NCI-H69 (cell line): Measurements from ENCODE around the gene PLD1.

Source experiments
- DNase-seq: peaks from one replicate; lab custom pipeline; 2025; lab: John Stamatoyannopoulos, UW

PLD1 gene

DNA sequence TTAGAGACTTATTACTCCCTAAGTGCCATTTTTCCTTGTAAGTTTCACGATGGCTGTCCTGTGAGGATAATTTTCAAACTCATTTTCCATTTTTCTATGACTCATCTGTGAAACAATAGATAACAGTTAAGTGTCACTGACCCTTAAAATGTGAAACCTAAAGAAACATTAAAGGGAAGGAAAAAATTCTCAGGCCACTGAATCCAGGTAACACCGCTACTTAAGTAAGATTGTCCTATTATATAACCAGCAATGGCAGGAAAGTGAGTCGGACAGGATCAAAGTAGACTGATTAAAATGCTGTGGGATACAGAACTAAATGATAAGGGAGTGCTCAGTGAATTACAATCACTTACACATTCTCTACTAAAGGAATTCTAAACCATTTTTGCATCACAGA is 12.4 kb downstream of the PLD1 start:
- peak; percentile 29 for DNase-seq

DNA sequence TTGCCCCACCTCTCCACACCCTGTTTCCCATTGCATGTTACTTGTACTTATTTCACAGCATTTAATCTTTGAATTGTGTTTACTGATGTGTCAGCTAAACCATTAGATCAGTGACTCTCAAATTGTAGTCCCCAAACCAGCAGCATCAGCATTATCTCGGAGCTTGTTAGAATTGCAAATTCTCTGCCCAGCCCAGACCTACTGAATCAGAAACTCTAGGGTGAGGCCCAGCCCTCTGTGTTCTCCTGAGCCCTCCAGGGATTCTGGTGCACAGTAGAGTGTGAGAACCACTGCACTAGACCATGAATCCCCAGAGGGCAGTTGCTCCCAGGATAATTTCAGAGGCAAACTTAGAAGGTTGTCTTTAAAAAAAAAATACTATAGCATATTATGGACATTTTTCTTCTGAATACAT is 13.0 kb downstream of the PLD1 start:
- DNase-seq: peak; percentile 49

GRCh38 chr3:171796625-171797264 is 13.5 kb downstream of the PLD1 start:
- no peak for DNase-seq

DNA sequence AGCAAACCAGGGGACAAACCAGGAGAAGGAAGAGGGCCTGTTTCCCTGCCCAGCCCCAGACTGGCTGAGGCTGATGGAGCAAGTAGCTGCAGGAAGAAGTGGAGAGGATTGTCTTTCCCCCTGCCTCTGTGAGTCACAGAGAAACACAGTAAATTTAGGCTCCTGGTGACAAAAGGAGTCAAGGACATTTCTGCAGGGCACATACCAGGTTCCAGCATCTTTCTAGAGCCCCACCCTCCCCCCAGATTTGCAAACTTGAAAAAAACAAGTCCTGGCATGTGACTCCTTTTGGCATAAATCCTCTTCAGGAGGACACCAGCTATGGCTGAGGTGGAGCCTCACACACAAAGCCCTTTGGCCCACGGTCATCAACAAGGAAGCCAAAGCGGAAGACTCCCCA is 17.8 kb downstream of the PLD1 start:
- no peak for DNase-seq

DNA sequence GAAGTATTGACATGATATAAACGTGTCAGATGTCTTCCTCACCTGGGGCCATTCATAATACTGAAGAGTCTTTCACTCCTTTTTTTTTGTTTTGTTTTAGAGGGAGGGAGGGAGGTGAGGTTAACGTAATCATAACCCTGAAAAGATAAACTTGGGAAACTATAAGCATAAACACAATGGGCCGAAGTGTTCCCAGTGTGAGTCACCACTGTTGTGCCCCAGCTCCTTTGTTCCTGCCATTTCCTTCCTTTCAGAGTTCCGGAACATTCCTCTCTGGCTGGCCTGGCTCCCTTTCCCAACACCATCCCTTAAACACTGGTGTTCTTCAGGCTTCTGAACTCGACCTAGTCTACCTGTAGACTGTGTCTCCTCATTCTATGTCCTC is 18.6 kb downstream of the PLD1 start:
- peak; percentile 71 for DNase-seq

DNA sequence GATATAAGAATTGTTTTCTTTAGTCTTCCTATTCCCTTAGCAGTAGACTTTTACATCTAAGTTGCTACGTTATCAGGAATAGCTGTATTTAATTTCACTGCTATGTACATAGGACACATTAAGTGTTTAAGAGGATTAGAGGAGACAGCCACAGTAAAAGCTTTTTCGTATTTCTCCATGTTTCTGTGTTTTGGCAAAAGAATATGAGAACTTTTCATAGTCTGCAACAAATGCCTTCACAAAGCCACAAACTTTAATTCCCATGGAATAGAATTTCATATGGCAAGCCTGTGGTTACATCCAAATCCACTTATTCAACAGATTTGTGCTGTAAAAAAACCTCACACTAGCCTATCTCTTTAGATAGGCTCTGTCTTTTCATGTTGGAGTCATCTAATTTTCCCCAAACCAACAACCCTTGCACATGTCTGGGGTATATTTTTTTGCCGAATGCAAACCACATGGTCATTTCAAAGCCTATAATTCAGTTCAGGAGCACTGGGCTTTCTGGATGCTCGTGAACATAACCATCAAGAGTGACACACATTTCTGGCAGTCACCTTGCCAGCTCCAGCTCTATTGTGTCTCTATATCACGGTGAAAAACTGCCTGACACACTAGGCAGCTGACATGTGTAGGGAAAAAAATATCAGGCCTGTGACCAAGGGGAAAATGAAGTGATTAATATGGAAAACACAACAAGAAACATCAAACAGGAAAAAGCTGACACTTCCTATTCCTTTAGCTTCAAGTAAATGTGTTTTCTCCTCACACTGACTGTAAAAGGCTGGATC is 19.2 kb downstream of the PLD1 start:
- peak; percentile 43 for DNase-seq

DNA sequence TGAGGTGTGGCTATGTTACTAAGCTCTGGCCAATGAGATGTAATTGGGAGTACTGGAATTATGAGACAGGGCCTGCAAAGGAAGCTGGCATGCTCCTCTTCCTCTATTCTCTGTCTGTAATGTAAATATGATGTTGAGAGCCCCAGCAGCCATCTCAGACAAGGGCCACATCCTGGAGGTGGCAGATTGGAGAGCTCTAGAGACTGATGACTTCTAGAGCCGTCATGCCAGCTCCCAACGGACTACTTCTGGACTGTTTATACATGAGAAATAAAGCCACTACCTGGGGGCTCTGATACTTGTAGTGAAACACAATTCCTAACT is 19.7 kb downstream of the PLD1 start:
- peak; percentile 24 for DNase-seq

DNA sequence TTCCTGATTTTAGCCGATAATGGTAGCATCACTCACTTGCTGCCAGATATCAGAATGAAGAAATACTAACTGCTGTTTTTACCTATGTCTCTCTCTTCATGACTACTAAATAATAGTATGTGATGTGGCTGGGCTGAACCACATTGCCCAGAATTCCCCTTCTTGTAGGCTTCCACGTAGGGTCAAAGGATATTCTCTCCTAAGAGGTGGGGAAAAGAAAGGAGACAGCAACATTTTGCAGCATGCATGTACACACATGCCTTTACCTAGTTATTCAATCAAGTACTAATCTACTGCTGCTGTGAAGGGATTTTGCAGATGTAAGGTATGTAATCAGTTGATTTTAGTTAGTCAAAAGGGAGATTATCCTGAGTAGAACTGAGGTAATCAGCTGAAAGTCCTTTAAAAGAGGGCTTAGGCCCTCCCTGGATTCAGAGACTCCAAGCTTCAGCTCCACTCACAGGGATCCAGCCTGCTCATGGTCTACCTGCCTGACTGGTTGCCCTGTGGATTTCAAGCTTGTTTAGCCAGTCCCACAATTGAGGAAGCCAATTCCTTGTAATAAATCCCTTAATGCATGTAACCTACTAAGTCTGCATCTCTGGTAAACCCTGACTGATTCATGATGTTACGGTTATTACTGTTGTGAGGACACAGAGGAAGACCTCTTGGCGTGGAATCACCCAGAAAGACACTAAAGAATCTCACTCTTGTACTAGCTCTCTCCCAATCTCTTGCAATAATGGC is 20.4 kb downstream of the PLD1 start:
- no peak for DNase-seq

- DNase-seq: peak; percentile 57
These were observed 21.5 kb downstream of the PLD1 start for GRCh38 chr3:171788546-171789351.

DNA sequence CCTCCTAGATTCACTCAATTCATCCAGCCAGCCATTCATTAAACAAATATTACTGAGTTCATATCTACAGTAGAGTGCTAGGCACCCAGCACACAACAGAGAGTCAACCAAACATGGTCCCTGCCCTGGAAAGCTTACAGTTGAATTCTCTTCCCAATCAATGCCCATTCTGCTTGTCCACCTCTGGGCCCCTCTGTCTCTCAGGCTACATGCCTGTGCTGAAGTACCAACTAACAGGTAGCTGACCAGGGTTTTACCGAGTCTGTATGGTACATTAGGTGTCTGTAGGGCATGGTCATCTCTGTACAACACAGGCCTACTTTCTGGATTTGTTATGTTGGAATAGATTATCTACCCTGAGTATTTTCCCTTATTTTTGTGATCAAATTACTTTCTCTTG is 23.3 kb downstream of the PLD1 start:
- no peak for DNase-seq

DNA sequence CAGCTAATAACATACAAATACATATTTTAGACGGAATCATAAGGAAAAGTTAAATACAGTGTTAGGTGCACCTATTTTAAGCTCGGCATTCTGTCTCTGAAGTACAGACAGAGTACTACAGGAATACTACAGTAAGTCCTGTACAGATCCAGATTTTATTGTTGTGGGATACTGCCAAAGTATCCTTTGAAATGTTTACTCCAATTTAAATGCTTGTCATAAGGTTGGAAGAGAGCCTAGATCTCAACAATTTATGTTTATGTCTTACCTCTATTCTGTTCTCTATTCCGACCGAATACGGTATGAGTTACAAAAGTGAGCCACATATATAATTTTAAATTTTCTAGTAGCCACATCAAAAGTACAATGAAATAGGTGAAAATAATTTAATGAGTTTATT is 25.3 kb downstream of the PLD1 start:
- DNase-seq: no peak

DNA sequence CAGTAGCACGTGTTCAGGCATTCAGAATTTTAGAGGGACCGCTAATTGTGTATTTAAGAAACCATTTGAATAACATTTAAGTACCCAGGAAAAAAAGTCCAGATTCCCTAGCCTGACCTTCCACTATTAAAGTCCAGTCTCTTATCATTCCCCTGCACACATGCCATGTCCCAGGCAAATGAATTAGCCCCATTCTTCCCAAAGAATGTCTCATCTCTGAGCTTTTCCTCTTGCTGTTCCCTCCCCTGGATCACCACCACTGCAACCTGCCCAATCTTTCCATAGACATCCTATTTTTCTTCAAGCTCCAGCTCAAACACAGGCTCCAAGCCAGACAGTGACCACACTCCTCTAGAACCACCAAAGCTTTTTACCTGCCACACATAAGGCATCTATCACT is 25.9 kb downstream of the PLD1 start:
- DNase-seq: no peak

GRCh38 chr3:171783626-171784025 is 26.7 kb downstream of the PLD1 start:
- no peak for DNase-seq

DNA sequence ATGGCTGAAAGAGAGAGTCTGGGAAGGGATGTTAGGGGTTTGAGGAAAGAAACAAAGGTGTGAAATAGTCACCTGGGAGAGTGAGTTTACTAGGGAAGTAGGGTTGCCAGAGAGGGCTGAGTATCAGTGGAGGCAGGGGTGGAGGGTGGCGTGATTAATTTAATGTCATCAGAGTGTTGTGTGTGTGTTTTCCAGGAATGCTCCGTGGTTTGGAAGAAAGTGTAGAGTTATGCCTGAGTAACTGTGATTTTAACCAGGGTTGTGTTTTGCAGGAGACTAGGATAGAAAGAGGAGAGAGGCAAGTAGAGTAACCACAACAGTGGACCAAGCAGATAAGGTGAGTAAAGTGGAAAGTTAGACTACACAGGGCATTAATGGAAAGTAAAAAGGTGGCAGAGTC is 27.2 kb downstream of the PLD1 start:
- no peak for DNase-seq

DNA sequence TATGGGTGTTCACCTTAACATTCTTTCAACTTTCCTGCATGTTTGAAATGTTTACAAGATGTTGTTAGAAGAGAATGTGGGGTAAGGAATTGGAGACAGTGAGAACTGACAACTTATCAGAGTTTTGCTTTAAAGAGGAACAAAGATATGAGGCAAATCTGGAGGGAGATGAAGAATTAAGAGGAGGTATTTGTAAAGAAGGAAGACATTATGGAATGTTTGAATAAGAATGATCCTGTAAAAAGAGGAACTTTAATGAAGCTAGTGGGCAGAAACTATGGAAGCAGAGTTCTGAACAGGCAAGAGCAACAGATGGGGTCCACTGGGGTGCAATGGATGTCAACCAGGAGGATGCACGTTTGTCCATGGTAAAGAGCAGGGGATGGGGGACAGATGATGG is 27.7 kb downstream of the PLD1 start:
- no peak for DNase-seq

GRCh38 chr3:171781711-171782127 is 28.6 kb downstream of the PLD1 start:
- no peak for DNase-seq

GRCh38 chr3:171778493-171778892 is 31.8 kb downstream of the PLD1 start:
- DNase-seq: no peak

DNA sequence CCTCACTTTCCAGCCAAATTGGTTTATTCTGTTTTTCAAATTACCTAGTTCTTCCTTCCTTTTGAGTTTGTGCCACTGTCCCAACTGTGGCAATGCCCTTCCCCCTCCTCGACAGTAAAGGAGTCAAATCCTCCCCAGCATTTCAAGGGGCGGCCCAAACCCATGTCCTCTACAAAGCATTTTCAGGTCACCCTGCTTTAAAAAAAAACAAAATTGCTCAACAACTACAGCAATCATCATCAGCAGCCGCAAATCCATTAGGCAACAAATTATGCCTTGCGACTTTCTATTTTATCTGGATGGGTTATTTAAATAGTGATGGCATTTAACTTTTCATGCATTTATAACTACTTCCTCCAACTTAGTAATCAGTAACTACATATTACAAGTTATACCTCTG is 32.7 kb downstream of the PLD1 start:
- no peak for DNase-seq

DNA sequence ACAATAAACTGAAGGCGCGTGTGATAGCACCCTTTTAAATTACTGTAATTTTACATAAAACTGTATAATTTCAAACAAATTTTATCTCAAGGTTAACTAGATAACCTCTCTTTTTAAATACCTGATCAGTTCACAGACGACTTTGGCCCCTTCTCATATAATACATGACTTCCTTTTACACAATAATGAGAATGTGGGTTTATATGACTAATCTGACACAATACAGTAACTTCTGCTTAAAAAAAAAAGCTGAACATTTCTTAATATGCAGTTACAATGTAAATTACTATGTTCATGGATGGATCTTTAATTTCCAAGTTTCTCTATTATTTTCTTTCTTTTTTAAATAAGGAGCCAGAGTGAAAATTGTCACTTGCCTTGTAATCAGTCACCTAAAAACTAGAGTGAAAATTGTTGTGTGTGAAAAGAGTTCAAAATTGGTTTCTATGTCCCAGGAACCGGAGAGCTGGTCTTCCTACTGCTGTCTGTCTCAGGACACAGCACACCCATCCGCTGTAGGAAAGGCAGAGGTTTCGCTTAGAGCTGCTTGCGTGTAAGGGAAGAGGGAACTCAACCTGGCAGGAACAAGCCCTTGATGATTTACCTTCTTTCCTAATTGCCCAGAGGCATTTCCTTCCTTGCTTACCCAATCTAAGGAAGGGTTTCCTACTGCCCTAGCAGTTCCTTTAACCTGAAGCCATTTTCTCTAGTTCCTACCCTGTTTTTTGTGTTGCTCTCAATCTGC is 33.3 kb downstream of the PLD1 start:
- peak; percentile 72 for DNase-seq

DNA sequence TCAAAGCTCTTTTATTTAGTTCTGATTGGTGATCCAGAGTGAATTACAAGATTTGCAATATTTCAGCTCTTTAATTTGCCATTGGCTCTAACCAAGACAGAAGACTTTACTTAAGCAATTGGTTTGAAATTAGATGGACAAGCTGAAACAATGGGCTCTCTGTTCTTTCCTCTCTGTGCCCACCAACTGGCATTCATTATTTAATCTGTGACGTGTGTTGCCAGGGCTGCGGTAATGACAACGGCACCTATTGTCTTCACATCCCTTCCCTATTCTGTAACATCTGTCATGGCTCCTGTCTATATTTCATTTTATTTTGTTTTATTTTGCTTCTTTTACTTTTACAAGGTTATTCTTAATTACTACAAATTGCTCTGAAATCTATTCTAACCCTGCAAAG is 33.9 kb downstream of the PLD1 start:
- peak; percentile 83 for DNase-seq

GRCh38 chr3:171775943-171776342 is 34.3 kb downstream of the PLD1 start:
- no peak for DNase-seq

- no peak for DNase-seq
These were observed 35.8 kb downstream of the PLD1 start for GRCh38 chr3:171774521-171774920.
